Thoracic aorta (tissue), 2 donors: Measurements from ENCODE around the gene NUP210. TPM values are rescaled to one million over a fixed set of nuclear protein-coding genes. Genes with fewer than 3 reads are reported as not detected.

Experiments
- ATAC-seq: fragments of 150-250 bp; one replicate; pipeline ENCODE4 v1.8.0; 2017; ENCODE audit warnings: low read depth; ENCODE audit not compliant: insufficient number of reproducible peaks, low FRiP score
- DNase-seq: peaks from one replicate; pipeline ENCODE4 v3.0.0-alpha.2; 2020; ENCODE audit warnings: low spot score
- H3K27ac ChIP-seq, 2 donors: fragments of 200-600 bp; sonication (generic); 1 replicate in 1 of 2; 2 replicates in 1 of 2; pipeline ENCODE4 v1.5.1; 2016; ENCODE audit warnings: mild to moderate bottlenecking in 2 of 2, moderate library complexity in 2 of 2
- H3K27me3 ChIP-seq: fragments of 200-600 bp; sonication (generic); replicated peaks from 2 replicates; pipeline ENCODE4 v1.6.0; 2016; ENCODE audit warnings: mild to moderate bottlenecking; ENCODE audit not compliant: insufficient read depth
- H3K36me3 ChIP-seq: fragments of 200-600 bp; sonication (generic); one replicate; pipeline ENCODE4 v1.5.1; 2016
- H3K4me1 ChIP-seq, 2 donors: fragments of 200-600 bp; sonication (generic); 1 replicate in 1 of 2; 2 replicates in 1 of 2; pipeline versions ENCODE4 v1.5.1 to v1.6.0; 2016; ENCODE audit warnings: low read depth in 2 of 2, mild to moderate bottlenecking in 1 of 2; ENCODE audit not compliant: control insufficient read depth in 1 of 2
- H3K4me3 ChIP-seq: fragments of 200-600 bp; sonication (generic); 2 replicates; pipeline ENCODE4 v1.5.1; 2016; ENCODE audit warnings: mild to moderate bottlenecking
- H3K9me3 ChIP-seq: fragments of 200-600 bp; sonication (generic); 2 replicates; pipeline ENCODE4 v1.5.1; 2016
- CTCF ChIP-seq: fragments of 200-600 bp; sonication (generic); IDR thresholded peaks from one replicate; pipeline ENCODE4 v1.5.1; 2019; ENCODE audit warnings: antibody characterized with exemption
- total RNA-seq, 2 donors: library from RNA; depleted of rRNA; stranded (reverse); fragments of >200 nt; gene quantifications; one replicate each; pipeline versions ENCODE4 v1.1.0 to v1.2.3, GENCODE V29; 2016

NUP210 gene
- total RNA-seq, 2 donors from 2014 or later, result 3.7 to 4.3 TPM

DNA sequence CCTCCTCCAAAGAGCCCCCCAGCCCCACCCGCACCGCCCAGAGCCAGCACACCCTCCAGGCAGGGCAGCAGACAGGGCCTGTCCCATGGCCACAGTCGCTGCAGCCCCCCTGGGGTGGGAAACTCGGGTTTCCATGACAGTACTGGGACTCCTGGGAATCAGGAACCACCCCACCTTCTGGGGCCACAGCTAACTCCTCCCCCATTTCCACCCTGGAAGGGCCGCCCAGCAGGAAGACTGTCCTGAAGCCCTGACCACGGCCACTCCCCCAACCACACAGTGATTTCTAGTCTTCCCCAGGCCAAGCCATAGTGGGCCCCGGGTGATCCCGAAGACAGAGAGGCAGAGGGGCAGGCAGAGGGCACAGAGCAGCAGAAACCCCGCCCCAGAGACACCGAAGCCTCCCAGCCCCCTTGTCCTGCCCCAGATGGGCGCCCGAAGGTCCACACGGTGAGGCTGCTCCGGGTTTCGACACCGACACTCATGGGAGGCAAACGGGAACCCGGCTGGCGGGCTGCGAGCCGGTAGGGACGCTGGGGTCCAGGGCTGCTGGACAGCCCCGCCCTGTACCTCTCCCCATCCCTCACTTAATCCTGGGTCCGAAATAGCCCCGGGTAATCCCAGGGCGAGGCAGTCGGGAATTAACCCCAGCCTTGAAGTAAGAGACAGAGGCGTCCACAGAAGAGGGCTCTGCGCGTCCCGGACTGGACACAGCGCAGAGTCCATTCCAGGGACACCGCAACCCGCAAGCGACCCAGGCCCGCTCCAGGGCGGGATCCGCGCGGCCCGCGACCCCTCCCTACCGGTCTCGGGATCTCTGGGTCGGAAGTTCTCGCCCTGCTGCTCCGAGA, 138.4 kb downstream of the NUP210 start:
- DNase-seq (no peak), ATAC-seq (no peak)
- Histone ChIP-seq H3K27ac (peak overlapping the region; percentile 1 to 28), H3K9me3 (peaks cover 9% of the 10 kb centered on the region), H3K36me3 (no peaks in the 10 kb centered on the region), H3K4me3 (peak overlapping the region; percentile 70), H3K27me3 (no peaks in the 10 kb centered on the region), H3K4me1 (peaks cover 3 to 34% of the 10 kb centered on the region in 2 donors)
- no peak for TF ChIP-seq CTCF

DNA sequence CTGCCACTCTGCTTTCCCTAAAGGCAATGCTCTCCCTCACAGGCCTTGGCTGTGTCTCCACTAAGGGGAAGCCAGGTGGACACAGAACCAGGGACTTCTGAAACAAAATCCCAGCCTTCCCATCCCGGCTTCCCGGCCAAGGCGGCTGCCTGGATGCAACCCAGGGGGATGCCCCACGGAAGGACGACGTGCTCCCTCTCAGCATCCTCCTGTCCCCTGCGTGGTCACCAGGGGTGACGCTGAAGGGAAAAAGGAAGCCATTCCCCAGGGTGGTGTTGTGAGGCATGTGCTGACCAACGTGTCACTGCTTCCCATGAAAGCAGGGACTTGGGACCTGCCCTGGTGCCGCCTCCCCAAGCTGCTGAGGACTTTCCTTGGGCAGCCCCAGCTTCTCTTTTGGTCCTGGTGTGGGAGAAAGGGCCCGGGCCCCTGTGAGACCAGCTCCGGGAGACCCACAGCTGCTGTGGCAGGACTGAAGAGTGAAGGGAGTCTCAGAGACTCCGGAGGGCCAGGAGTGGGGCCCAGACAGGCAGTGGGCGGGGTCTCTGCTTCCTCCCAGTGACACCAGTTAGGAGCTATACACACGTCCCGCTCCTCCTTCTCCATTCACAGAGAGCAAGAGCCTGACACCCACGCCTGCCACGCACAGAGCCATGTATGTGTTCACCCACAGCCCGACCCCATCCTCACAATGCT, 139.2 kb downstream of the NUP210 start:
- TF ChIP-seq CTCF, result no peak
- ATAC-seq (no peak), DNase-seq (no peak)
- peaks cover 7% of the 10 kb centered on the region for H3K9me3 ChIP-seq
- H3K4me1 ChIP-seq, result peaks cover 3 to 39% of the 10 kb centered on the region in 2 donors
- peak overlapping the region; percentile 1 to 28 for H3K27ac ChIP-seq
- no peaks in the 10 kb centered on the region for H3K27me3 ChIP-seq
- H3K36me3 ChIP-seq, result no peaks in the 10 kb centered on the region
- H3K4me3 ChIP-seq, result peak overlapping the region; percentile 70

- Histone ChIP-seq H3K36me3 (no peaks in the 10 kb centered on the region), H3K4me3 (no peak overlapping the region), H3K27ac (peak overlapping the region in 1 of 2 donors; percentile 28), H3K27me3 (no peaks in the 10 kb centered on the region), H3K9me3 (peaks cover 7% of the 10 kb centered on the region), H3K4me1 (peaks cover 3 to 39% of the 10 kb centered on the region in 2 donors)
- ATAC-seq (no peak), DNase-seq (no peak)
- no peak for TF ChIP-seq CTCF
Observed at GRCh38 chr3:13280122-13280790, 139.9 kb downstream of the NUP210 start.

GRCh38 chr3:13279532-13279910, 140.6 kb downstream of the NUP210 start:
- DNase-seq, result no peak
- peaks cover 3 to 39% of the 10 kb centered on the region in 2 donors for H3K4me1 ChIP-seq
- ATAC-seq, result no peak
- H3K9me3 ChIP-seq, result peaks cover 7% of the 10 kb centered on the region
- no peak overlapping the region for H3K4me3 ChIP-seq
- H3K27ac ChIP-seq, result no peak overlapping the region
- H3K36me3 ChIP-seq, result no peaks in the 10 kb centered on the region
- no peak for TF ChIP-seq CTCF
- H3K27me3 ChIP-seq, result no peaks in the 10 kb centered on the region
